AG04449 (cell line): Measurements from ENCODE around the gene MAP3K14.
"Not testable (repeated sequence)": the region's sequence is repeated elsewhere in the genome, so short reads cannot be mapped to it uniquely, and the experiment has no call there.

Experiments
- CTCF ChIA-PET: fragments of 350-600 bp; formaldehyde crosslinking; extraction: SDS; loops from one replicate; lab custom pipeline; 2021; ENCODE audit warnings: antibody characterized with exemption; lab: Yijun Ruan, JAX
- POLR2A ChIA-PET: fragments of 400-600, 350-600 bp; formaldehyde crosslinking; extraction: SDS; loops from one replicate; lab custom pipeline; 2020; ENCODE audit warnings: antibody characterized with exemption, inconsistent platforms; lab: Yijun Ruan, JAX
- DNase-seq: peaks from one replicate; pipeline ENCODE4 v3.0.0-alpha.2; 2010; ENCODE audit warnings: low read depth, low spot score
- H3K4me3 ChIP-seq: 2 replicates; pipeline ENCODE4 v1.5.1; 2011; ENCODE audit warnings: low read depth, mild to moderate bottlenecking, control low read depth, low read length
- TF ChIP-seq, protein P1 (sequence below): IDR thresholded peaks from one replicate; pipeline ENCODE4 v1.5.1; 2011; ENCODE audit warnings: mild to moderate bottlenecking, moderate library complexity, low read length, control low read depth, inconsistent platforms; ENCODE audit not compliant: insufficient read depth; ENCODE audit errors: missing control alignments

The MAP3K14 gene

DNA sequence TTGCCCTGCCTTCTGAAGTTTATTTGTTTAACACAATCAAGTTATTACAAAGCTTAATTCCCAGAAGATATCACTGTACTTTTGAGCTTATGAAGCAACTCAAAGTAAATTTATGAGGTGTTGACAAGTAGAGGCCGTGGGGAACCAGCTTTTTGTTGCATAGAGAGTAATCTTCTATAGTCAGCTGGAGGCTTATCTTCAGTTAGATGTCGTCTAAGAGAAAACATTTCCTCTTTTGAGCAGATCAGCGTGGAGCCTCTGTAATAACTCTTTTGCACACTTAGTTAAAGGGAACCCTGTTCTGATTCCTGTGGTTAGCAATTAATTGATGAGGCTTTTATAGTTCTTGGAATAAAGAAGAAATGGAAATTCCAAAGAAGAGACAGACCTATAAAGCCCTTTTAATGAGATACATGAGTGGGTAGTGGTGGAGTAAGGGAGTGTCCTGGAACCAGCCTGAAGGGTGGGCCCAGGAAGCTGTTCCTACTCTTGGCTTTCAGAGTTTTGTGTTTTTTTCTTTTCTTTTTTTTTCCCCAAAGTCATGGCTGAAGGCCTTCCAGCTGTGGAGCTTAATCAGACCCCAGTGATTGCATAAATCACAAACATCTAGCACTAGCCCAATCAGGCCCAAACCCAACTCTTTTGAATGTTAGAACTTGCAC lies 28.9 kb upstream of the MAP3K14 start:
- POLR2A ChIA-PET = interaction anchor here (0.8 to 1.7 kb wide), 6 partner anchors 20 to 29 kb away, joined by 3 to 11 read pairs (median 4); partner anchors contain the start of gene MAP3K14
- CTCF ChIA-PET = interaction anchor here (0.6 to 1.4 kb wide), 2 partner anchors 10 to 135 kb away, joined by 3 to 4 read pairs; no protein-coding TSS in a partner anchor
- peak; percentile 84 for DNase-seq
- TF ChIP-seq, protein P1, sequence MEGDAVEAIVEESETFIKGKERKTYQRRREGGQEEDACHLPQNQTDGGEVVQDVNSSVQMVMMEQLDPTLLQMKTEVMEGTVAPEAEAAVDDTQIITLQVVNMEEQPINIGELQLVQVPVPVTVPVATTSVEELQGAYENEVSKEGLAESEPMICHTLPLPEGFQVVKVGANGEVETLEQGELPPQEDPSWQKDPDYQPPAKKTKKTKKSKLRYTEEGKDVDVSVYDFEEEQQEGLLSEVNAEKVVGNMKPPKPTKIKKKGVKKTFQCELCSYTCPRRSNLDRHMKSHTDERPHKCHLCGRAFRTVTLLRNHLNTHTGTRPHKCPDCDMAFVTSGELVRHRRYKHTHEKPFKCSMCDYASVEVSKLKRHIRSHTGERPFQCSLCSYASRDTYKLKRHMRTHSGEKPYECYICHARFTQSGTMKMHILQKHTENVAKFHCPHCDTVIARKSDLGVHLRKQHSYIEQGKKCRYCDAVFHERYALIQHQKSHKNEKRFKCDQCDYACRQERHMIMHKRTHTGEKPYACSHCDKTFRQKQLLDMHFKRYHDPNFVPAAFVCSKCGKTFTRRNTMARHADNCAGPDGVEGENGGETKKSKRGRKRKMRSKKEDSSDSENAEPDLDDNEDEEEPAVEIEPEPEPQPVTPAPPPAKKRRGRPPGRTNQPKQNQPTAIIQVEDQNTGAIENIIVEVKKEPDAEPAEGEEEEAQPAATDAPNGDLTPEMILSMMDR = no peak
- H3K4me3 ChIP-seq = no peak overlapping the region

DNA sequence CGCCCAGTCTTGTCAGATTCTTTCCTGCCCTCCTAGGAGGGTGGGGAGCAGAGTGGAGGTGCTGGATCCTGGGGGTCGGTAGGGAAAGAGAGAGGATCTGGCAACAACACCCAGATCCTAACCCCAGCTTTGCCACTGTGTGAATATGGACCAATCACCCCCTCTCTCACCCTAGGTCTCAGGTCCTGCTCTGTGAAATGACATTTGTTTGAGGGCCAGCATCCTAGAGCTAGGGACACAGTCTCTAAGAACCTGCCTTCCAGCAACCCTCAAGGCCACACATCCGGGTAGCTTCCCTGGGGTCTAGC lies 28.4 kb upstream of the MAP3K14 start:
- no peak for DNase-seq
- ChIA-PET POLR2A (interaction anchor here (1.1 to 1.7 kb wide), 4 partner anchors 21 to 28 kb away, joined by 3 to 11 read pairs (median 4); partner anchors contain the start of gene MAP3K14), CTCF (interaction anchor here (0.6 to 1.4 kb wide), 2 partner anchors 11 to 135 kb away, joined by 3 to 4 read pairs; no protein-coding TSS in a partner anchor)
- TF ChIP-seq, protein P1 = no peak
- H3K4me3 ChIP-seq = no peak overlapping the region

DNA sequence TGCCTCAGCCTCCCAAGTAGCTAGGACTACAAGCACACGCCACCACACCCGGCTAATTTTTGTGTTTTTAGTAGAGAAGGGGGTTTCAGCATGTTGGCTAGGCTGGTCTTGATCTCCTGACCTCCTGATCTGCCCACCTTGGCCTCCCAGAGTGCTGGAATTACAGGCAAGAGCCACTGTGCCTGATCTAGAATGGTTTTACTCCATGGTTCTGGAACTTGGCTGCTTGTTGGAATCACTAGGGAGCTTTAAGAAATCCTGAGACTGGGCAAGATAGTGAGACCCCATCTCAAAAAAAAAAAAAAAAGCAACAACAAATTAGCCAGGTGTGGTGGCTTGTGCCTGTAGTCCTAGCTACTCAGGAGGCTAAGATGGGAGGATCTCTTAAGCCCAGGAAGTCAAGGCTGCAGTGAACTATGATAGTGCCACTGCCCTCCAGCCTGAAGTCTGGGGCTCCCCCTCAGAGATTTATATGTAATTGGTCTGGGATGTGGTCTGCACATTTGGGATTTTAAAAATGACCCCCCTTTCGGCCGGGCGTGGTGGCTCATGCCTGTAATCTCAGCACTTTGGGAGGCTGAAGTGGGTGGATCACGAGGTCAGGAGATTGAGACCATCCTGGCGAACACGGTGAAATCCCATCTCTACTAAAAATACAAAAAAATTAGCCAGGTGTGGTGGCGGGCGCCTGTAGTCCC lies 27.3 kb upstream of the MAP3K14 start:
- CTCF ChIA-PET = interaction anchor here (0.6 kb wide), 1 partner anchor 26 kb away, joined by 4 read pairs; no protein-coding TSS in a partner anchor
- H3K4me3 ChIP-seq, DNase-seq, POLR2A ChIA-PET: not testable (repeated sequence)

DNA sequence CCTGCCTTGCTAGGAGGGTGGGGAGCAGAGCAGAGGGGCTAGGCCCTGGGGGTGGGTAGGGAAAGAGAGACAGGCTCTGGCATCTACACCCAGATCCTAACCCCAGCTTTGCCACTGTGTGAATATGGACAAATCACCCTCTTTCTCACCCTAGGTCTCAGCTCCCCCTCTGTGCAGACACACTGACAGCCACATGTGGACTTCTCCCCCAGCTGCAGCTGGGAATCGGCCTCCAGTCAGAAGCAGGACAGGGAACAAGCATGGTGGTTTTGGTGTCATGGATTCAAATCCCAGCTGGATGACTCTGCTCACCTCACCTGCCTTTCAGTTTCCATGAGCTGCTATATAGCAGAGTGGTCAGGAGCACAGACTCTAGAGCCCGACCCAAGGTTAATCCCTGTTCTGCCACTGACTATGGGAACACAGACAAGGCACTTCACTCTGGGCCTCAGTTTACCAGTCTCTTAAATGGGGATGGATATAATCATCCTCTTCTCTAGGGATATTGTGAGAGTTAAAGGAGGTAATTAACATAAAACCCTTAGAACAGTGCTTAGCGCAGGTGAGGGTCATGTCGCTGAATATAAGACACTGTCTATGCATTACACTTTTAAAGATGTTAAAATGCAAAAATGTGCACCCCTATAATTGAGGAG lies 26.2 kb upstream of the MAP3K14 start:
- H3K4me3 ChIP-seq = no peak overlapping the region
- ChIA-PET POLR2A (interaction anchor here (0.7 to 1.9 kb wide), 2 partner anchors 23 to 26 kb away, joined by 3 to 10 read pairs; partner anchors contain the start of gene MAP3K14), CTCF (interaction anchor here (1.1 kb wide), 1 partner anchor 66 kb away, joined by 3 read pairs; no protein-coding TSS in a partner anchor)
- DNase-seq = no peak
- TF ChIP-seq, protein P1 = no peak

DNA sequence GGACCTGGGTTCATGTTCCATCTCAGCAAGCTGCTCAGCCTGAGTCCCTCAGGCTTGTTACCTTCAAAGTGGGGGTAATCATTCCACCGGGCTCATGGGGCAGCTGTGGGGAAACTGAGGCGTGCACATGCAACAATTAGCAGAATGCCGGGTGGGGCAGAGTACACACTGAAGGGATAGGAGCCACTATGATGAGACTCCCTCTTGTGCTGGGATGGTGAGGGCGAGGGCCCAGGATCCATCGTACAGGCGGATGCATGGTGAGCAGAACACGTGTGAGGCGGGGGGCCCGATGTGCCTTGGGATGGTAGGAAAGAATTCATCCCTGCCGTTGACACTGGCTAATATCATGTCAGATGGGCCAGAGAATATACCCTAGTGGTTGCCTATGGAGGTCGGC lies 25.5 kb upstream of the MAP3K14 start:
- POLR2A ChIA-PET = interaction anchor here (1.2 to 1.9 kb wide), 3 partner anchors 16 to 30 kb away, joined by 4 to 10 read pairs (median 6); no protein-coding TSS in a partner anchor
- DNase-seq = no peak
- TF ChIP-seq, protein P1 = no peak
- CTCF ChIA-PET = interaction anchor here (1.1 kb wide), 2 partner anchors 9 to 65 kb away, joined by 3 to 4 read pairs; no protein-coding TSS in a partner anchor
- H3K4me3 ChIP-seq = peak overlapping the region; percentile 42

DNA sequence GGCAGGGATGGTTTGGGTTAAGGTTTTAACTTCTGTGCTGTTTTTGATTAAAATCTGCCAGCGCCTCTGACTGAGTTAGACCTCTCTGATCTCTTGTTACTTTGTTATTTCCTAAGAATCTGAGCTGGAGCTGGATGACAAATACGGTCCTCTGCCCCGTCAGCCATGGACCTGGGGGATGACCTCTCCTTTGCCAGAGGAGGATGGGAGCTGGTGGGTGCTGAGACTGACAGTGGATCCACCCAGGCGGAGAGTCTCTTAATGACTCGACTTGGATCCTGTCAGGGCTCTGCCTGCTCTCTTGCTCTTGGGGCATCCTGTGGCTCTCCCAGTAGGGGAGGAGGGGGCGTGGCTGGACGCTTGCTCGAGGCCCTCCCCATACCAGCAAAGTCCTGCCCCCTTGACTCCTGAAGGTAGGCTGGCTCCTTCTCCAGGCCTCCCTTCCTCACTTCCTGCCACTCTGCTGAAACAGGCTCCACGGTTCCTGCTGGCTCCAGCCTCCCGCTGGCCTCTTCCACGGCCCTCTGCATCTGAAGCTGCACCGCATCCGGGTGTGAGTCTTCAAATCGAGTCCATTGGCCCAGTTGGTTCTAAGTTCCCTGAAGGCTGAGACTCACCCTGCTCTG lies 24.8 kb upstream of the MAP3K14 start:
- POLR2A ChIA-PET = interaction anchor here (1.0 to 1.9 kb wide), 6 partner anchors 12 to 193 kb away, joined by 3 to 10 read pairs (median 6); partner anchors contain the start of genes HEXIM1 and MAP3K14
- CTCF ChIA-PET = interaction anchor here (0.8 to 1.4 kb wide), 3 partner anchors 9 to 68 kb away, joined by 3 to 4 read pairs (median 3); no protein-coding TSS in a partner anchor

More for the DNA sequence above, 24.8 kb upstream of the MAP3K14 start:
- DNase-seq = peak; percentile 63
- TF ChIP-seq, protein P1 = no peak
- H3K4me3 ChIP-seq = peak overlapping the region; percentile 42
